Measurements from ENCODE around the gene EGFL8.
"Not testable (repeated sequence)": the region's sequence is repeated elsewhere in the genome, so short reads cannot be mapped to it uniquely, and the experiment has no call there.

EGFL8 gene

DNA sequence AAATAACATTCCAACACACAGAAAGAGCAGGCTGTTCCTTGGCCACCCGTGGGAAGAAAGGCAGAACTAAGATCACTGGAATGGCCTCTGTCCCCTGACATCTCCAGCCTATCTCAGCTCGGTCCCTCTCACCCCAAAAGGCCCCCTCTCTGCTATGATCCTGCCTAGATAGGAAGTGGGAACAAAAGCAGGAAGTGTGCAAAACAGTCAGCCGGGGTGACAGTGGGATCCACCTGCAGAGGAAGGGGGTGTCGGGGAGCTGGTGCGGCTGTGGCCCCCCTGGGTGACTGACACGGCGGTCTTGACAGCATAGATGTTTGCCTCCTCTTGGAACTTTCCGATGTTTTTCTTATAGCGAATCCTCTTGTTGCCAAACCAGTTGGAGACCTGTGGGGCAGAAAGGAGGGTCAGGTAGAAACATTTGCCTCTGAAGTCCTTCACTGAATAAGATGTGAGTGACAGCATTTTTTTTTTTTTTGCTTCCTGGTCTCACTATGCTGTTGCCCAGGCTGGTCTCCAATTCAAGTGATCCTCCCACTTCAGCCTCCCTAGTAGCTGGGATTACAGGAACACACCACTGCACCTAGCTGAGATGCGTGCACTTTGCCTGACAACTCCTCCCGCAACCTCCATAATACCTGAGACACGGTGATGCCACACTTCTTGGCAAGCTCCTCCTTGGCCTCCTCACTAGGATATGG, 22.8 kb downstream of the EGFL8 start:
- Histone ChIP-seq H3K4me3 (no peak overlapping the region), H3K4me1 (peaks cover 0 to 56% (median 42%) of the 10 kb centered on the region in 4 donors), H3K36me3 (peaks cover 12 to 39% (median 31%) of the 10 kb centered on the region in 3 donors), H3K27me3 (no peaks in the 10 kb centered on the region), H3K9me3 (no peaks in the 10 kb centered on the region), H3K27ac (peak overlapping the region; percentile 76 to 92)
- DNase-seq, result no peak
- TF ChIP-seq, protein P1, sequence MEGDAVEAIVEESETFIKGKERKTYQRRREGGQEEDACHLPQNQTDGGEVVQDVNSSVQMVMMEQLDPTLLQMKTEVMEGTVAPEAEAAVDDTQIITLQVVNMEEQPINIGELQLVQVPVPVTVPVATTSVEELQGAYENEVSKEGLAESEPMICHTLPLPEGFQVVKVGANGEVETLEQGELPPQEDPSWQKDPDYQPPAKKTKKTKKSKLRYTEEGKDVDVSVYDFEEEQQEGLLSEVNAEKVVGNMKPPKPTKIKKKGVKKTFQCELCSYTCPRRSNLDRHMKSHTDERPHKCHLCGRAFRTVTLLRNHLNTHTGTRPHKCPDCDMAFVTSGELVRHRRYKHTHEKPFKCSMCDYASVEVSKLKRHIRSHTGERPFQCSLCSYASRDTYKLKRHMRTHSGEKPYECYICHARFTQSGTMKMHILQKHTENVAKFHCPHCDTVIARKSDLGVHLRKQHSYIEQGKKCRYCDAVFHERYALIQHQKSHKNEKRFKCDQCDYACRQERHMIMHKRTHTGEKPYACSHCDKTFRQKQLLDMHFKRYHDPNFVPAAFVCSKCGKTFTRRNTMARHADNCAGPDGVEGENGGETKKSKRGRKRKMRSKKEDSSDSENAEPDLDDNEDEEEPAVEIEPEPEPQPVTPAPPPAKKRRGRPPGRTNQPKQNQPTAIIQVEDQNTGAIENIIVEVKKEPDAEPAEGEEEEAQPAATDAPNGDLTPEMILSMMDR (IDR thresholded peaks at IDR 0.05), result no peak
- intact Hi-C loops (cut with DNase I; ENCODE audit: low total_unique reads), result no loop called here

DNA sequence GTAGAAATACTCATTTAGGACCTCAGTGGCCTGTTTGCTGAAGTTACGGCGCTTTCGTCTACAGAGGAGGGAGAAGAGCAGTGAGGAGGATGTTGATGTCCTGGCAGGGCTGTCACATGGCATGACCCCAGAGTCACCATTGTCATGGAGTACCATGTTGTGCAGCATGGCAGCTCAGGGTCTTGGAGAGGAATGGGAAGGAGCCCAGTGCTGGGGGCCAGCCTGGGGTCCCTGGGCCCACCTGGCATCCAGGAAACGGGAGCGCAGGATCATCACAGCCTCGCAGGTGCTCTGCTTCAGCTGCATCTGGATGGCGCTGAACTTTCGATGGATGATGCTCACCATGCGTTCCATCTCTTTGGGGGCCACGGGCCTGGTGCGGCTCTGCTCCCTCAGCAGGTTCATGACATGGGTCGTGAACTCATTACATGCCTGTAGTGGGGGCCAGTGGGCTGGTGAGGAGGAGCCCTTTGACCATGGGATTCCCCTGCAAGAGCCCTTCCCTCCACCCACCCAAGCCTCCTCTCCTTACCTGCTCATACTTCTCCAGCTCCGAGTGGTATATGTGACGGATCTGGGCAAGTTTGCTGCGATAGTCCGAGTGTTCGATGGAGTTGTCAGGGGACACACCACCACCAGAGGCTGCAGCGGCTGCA, 23.5 kb downstream of the EGFL8 start:
- DNase-seq, result peak in 1 of 2 donors; percentile 60
- peaks cover 12 to 32% (median 31%) of the 10 kb centered on the region in 3 donors for H3K36me3 ChIP-seq
- peaks cover 0 to 57% (median 45%) of the 10 kb centered on the region in 4 donors for H3K4me1 ChIP-seq
- H3K27me3 ChIP-seq; intact Hi-C loops (cut with DNase I; ENCODE audit: low total_unique reads); H3K9me3 ChIP-seq: not testable (repeated sequence)
- peak overlapping the region; percentile 86 to 92 for H3K4me3 ChIP-seq
- H3K27ac ChIP-seq, result peak overlapping the region; percentile 92 to 97

DNA sequence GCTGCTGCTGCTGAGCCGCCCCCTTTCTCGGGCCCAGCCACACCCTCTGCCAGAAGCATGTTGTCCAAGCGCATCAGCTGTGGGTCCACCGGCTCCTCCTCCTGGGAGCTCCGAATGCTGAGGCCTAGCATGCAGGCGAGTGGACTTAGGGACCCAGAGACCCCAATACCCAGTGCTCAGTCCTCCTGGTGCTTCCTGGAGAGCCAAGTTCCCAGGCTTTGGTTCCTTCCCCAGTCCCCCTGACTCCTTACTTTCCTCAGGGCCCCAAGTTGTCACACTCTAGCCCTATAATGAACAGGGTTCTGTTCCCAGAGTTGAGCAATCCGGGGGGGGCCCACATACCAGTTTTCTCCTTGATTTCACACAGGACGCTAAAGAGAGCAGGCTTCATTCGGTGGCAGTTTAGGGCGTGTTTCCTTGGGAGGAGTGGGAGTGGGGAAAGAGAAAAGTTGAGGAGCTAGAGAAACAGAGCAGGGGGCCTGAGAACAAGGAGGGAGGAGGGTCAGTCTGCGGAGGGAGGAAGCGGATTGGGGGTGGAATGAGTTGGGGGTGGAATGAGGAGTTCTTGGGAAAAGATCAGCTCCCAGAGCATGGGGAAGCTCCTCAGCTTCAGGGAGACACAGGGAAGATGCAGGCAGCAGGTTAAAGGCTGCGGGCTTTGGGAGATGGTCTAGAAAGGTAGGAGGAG, 24.1 kb downstream of the EGFL8 start:
- peak in 1 of 2 donors; percentile 68 for DNase-seq
- peak overlapping the region; percentile 86 to 92 for H3K4me3 ChIP-seq
- no peaks in the 10 kb centered on the region for H3K9me3 ChIP-seq
- peaks cover 0 to 64% (median 45%) of the 10 kb centered on the region in 4 donors for H3K4me1 ChIP-seq
- peaks cover 12 to 25% (median 25%) of the 10 kb centered on the region in 3 donors for H3K36me3 ChIP-seq
- TF ChIP-seq, protein P1 (IDR thresholded peaks at IDR 0.05), result no peak
- intact Hi-C loops (cut with DNase I; ENCODE audit: low total_unique reads), result no loop called here
- no peaks in the 10 kb centered on the region for H3K27me3 ChIP-seq
- H3K27ac ChIP-seq, result peak overlapping the region; percentile 92 to 97

DNA sequence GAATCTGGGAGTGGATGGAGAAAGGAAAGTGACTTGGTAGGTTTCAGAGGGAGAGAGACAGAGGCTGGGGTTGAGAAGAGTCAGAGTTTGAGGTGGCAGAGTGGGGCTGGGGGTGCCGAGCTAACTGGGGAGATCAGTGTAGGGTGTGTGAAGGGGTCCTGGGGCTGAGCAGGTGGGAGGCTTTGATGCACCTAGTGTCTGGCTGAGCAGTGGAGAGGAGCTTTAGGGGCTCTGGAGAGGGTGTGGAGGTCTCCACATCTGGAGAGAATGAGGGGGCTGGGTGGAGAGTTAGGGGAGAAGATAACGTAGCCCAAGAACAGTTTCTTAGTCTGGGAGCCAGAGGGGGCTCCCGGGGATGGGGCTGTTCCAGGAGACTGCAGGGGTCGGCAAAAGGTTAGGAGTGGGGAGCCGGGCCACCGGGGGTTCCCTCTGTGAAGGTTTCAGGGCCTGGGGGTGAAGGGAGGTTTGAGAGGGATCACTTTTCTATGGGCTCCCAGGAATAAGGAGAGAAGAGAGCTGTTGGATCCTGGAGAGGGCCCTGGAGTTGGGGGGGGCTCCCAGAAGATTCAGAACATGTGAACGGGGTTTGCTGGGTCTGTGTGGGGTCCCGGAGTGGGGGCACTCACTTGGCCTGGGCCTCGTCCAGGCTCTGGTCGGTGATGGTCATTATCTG, 24.8 kb downstream of the EGFL8 start:
- Histone ChIP-seq H3K36me3 (peaks cover 12 to 20% (median 19%) of the 10 kb centered on the region in 3 donors), H3K27me3 (no peaks in the 10 kb centered on the region), H3K4me3 (peak overlapping the region; percentile 86 to 92), H3K9me3 (no peaks in the 10 kb centered on the region), H3K27ac (peak overlapping the region; percentile 92 to 97), H3K4me1 (peaks cover 0 to 62% (median 45%) of the 10 kb centered on the region in 4 donors)
- DNase-seq, result peak in 1 of 2 donors; percentile 61
- TF ChIP-seq, protein P1 (IDR thresholded peaks at IDR 0.05), result no peak
- intact Hi-C loops (cut with DNase I; ENCODE audit: low total_unique reads), result no loop called here

DNA sequence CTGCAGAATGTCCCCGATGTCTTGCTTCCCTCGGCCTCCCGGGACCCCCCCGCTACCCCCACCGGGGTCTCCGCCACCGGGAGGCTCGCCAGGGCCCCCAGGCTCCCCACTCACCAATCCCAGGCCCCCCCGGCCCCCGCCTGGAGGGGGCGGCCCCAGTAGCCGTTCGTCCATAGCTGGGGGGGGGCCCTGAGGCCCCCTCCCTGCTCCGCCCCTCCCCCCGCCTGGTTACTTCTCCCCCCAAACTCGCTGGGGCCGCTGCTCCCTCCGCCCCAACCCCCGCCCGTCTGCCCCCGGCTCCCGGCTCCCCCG, 25.3 kb downstream of the EGFL8 start:
- Histone ChIP-seq H3K4me3 (peak overlapping the region; percentile 86 to 92), H3K4me1 (peaks cover 0 to 61% (median 48%) of the 10 kb centered on the region in 4 donors), H3K36me3 (peaks cover 12 to 20% (median 19%) of the 10 kb centered on the region in 3 donors), H3K9me3 (no peaks in the 10 kb centered on the region), H3K27ac (peak overlapping the region; percentile 92 to 97), H3K27me3 (no peaks in the 10 kb centered on the region)
- TF ChIP-seq, protein P1 (IDR thresholded peaks at IDR 0.05), result no peak
- intact Hi-C loops (cut with DNase I; ENCODE audit: low total_unique reads), result no loop called here
- no peak for DNase-seq
